GM12878 (cell line): ENCODE results near the gene INSRR. TPM values are rescaled to one million over a fixed set of nuclear protein-coding genes. Genes with fewer than 3 reads are reported as not detected.

Source experiments
- ATAC-seq: fragments of 200-7000 bp; cut with Tn5 transposase; 3 replicates; pipeline ENCODE4 v1.9.1; 2020; ENCODE audit warnings: mild to moderate bottlenecking, moderate library complexity
- BruUV-seq: library from RNA; stranded (reverse); fragments of 400-500 nt; replicated peaks from 2 replicates; lab custom pipeline; 2021; lab: Mats Ljungman, UMichigan
- CTCF ChIA-PET: fragments of 300-600 bp; sonication (Branson Sonifier 250); formaldehyde crosslinking; extraction: SDS; loops from one replicate; lab custom pipeline; 2021; ENCODE audit warnings: inconsistent platforms; lab: Yijun Ruan, JAX
- POLR2A ChIA-PET: fragments of 350-600 bp; formaldehyde crosslinking; extraction: SDS; loops from one replicate; lab custom pipeline; 2021; ENCODE audit warnings: inconsistent platforms; lab: Charles Lee
- RAD21 ChIA-PET: fragments of 300-600 bp; sonication (Branson Sonifier 250); formaldehyde crosslinking; loops from one replicate; lab custom pipeline; 2023; ENCODE audit warnings: antibody characterized with exemption; ENCODE audit not compliant: unreplicated experiment; lab: Charles Lee
- SMC1A ChIA-PET: fragments of 300-600 bp; sonication (Branson Sonifier 250); formaldehyde crosslinking; loops from one replicate; lab custom pipeline; 2023; ENCODE audit not compliant: unreplicated experiment, uncharacterized antibody; lab: Charles Lee
- DNase-seq: peaks from one replicate; pipeline ENCODE4 v3.0.0-alpha.2; 2011; ENCODE audit warnings: low read depth, low spot score
- FAIRE-seq: peaks from 3 replicates; lab custom pipeline; 2011; peaks lifted over from hg19 to GRCh38; lab: Jason Lieb, UNC
- H2AFZ ChIP-seq: 2 replicates; pipeline ENCODE4 v1.6.0; 2011; ENCODE audit warnings: low read depth, low read length, control low read depth; ENCODE audit not compliant: control insufficient read depth
- H3K27ac ChIP-seq: 2 replicates; pipeline ENCODE4 v1.5.1; 2011; ENCODE audit warnings: control low read depth; ENCODE audit not compliant: control insufficient read depth, insufficient read depth
- H3K27me3 ChIP-seq, 2 experiments: replicated peaks in 1 of 2; 2 replicates each; pipeline versions ENCODE4 v1.6.0 to v1.6.1; 2011; ENCODE audit warnings: low read length in 1 of 2; ENCODE audit not compliant: control insufficient read depth in 2 of 2, insufficient read depth in 2 of 2
- H3K36me3 ChIP-seq, 2 experiments: 2 replicates each; pipeline ENCODE4 v1.5.1; 2011; ENCODE audit warnings: low read length in 1 of 2; ENCODE audit not compliant: control insufficient read depth in 2 of 2, insufficient read depth in 2 of 2
- H3K4me1 ChIP-seq: 2 replicates; pipeline ENCODE4 v1.6.1; 2011; ENCODE audit warnings: mild to moderate bottlenecking, low read length, moderate library complexity, mixed read lengths; ENCODE audit not compliant: control insufficient read depth, insufficient read depth
- H3K4me2 ChIP-seq: 2 replicates; pipeline ENCODE4 v1.6.0; 2011; ENCODE audit warnings: control low read depth; ENCODE audit not compliant: control insufficient read depth, insufficient read depth
- H3K4me3 ChIP-seq: fragments of 200-600 bp; sonication (generic); 2 replicates; pipeline ENCODE4 v1.5.1; 2016
- H3K79me2 ChIP-seq: 2 replicates; pipeline ENCODE4 v1.6.0; 2011; ENCODE audit warnings: low read length; ENCODE audit not compliant: control insufficient read depth, insufficient read depth
- H3K9ac ChIP-seq: 2 replicates; pipeline ENCODE4 v1.8.0; 2011; ENCODE audit warnings: low read length, control low read depth, mixed read lengths; ENCODE audit not compliant: control insufficient read depth, insufficient read depth
- H3K9me3 ChIP-seq: replicated peaks from 3 replicates; pipeline ENCODE4 v1.5.1; 2011; ENCODE audit warnings: mild to moderate bottlenecking, low read length; ENCODE audit not compliant: control insufficient read depth, insufficient read depth
- H4K20me1 ChIP-seq: 2 replicates; pipeline ENCODE4 v1.6.0; 2011; ENCODE audit not compliant: control insufficient read depth, insufficient read depth
- ATF7 ChIP-seq: fragments of 450-650 bp; IDR thresholded peaks from 2 replicates; pipeline ENCODE4 v1.6.1; 2016; ENCODE audit warnings: low read depth, mild to moderate bottlenecking
- BHLHE40 ChIP-seq, 2 experiments: fragments of 450-650 bp in 1 of 2; IDR thresholded peaks; 2 replicates each; pipeline ENCODE4 v1.6.1; 2011 to 2017; ENCODE audit warnings: low read depth in 2 of 2, borderline replicate concordance in 1 of 2, improper control_type of control experiment in 1 of 2, low read length in 1 of 2, mild to moderate bottlenecking in 1 of 2
- CTCF ChIP-seq, 3 experiments: IDR thresholded peaks in 2 of 3; conservative IDR thresholded peaks in 1 of 3; 2 replicates each; pipeline ENCODE4 v1.5.1; 2011; ENCODE audit warnings: low read depth in 3 of 3, low read length in 3 of 3, mild to moderate bottlenecking in 3 of 3, control low read depth in 2 of 3, moderate library complexity in 2 of 3, inconsistent platforms in 1 of 3, mixed read lengths in 1 of 3; ENCODE audit not compliant: control insufficient read depth in 2 of 3, insufficient read depth in 1 of 3; ENCODE audit errors: extremely low read depth in 1 of 3
- HCFC1 ChIP-seq: fragments of 150-350 bp; IDR thresholded peaks from 2 replicates; pipeline ENCODE4 v1.6.1; 2014; ENCODE audit warnings: low read length
- IRF4 ChIP-seq: IDR thresholded peaks from 2 replicates; pipeline ENCODE4 v1.6.1; 2011; ENCODE audit warnings: low read depth, low read length
- LARP7 ChIP-seq: fragments of 450-650 bp; IDR thresholded peaks from 2 replicates; pipeline ENCODE4 v1.6.1; 2017; ENCODE audit warnings: mild to moderate bottlenecking
- NBN ChIP-seq: fragments of 450-650 bp; IDR thresholded peaks from 2 replicates; pipeline ENCODE4 v1.6.1; 2016
- NFXL1 ChIP-seq: fragments of 450-650 bp; IDR thresholded peaks from 2 replicates; pipeline ENCODE4 v1.6.1; 2017; ENCODE audit warnings: antibody characterized with exemption, mild to moderate bottlenecking, borderline replicate concordance
- NRF1 ChIP-seq: conservative IDR thresholded peaks from 2 replicates; pipeline ENCODE4 v1.6.1; 2011; ENCODE audit warnings: mild to moderate bottlenecking, low read depth, low read length, improper control_type of control experiment
- PBX3 ChIP-seq: IDR thresholded peaks from 2 replicates; pipeline ENCODE4 v1.6.1; 2011; ENCODE audit warnings: mild to moderate bottlenecking, low read depth, low read length, moderate library complexity; ENCODE audit not compliant: insufficient replicate concordance
- RCOR1 ChIP-seq: conservative IDR thresholded peaks from 2 replicates; pipeline ENCODE4 v1.6.1; 2012; ENCODE audit warnings: low read depth, low read length, improper control_type of control experiment
- RELA ChIP-seq: fragments of 450-650 bp; IDR thresholded peaks from 2 replicates; pipeline ENCODE4 v1.8.0; 2014; ENCODE audit warnings: borderline replicate concordance; ENCODE audit not compliant: partially characterized antibody
- SIN3A ChIP-seq: IDR thresholded peaks from 2 replicates; pipeline ENCODE4 v1.6.1; 2012; ENCODE audit warnings: low read depth, low read length, improper control_type of control experiment
- SMC3 ChIP-seq: IDR thresholded peaks from 2 replicates; pipeline ENCODE4 v1.6.1; 2011; ENCODE audit warnings: low read length, improper control_type of control experiment, borderline replicate concordance
- SPI1 ChIP-seq: IDR thresholded peaks from 2 replicates; pipeline ENCODE4 v1.6.1; 2011; ENCODE audit warnings: low read depth, mild to moderate bottlenecking, low read length, moderate library complexity, borderline replicate concordance; ENCODE audit not compliant: insufficient read depth
- SREBF1 ChIP-seq: IDR thresholded peaks from 2 replicates; pipeline ENCODE4 v1.6.1; 2012; ENCODE audit warnings: mild to moderate bottlenecking, low read length
- TCF7 ChIP-seq: IDR thresholded peaks from 2 replicates; pipeline ENCODE4 v1.6.1; 2014; ENCODE audit warnings: antibody characterized with exemption, borderline replicate concordance
- WRNIP1 ChIP-seq: IDR thresholded peaks from 2 replicates; pipeline ENCODE4 v1.6.1; 2011; ENCODE audit warnings: low read depth, low read length, improper control_type of control experiment, borderline replicate concordance
- YBX1 ChIP-seq: fragments of 450-650 bp; IDR thresholded peaks from 2 replicates; pipeline ENCODE4 v1.6.1; 2016; ENCODE audit warnings: antibody characterized with exemption
- YY1 ChIP-seq: IDR thresholded peaks from 2 replicates; pipeline ENCODE4 v1.6.1; 2011; ENCODE audit warnings: low read depth, mild to moderate bottlenecking, low read length
- ZNF217 ChIP-seq: fragments of 450-650 bp; IDR thresholded peaks from 2 replicates; pipeline ENCODE4 v1.6.1; 2017; ENCODE audit warnings: antibody characterized with exemption, mild to moderate bottlenecking
- WGBS: methylation state at CpG from one replicate; pipeline ENCODE4 v1.1.6; 2016; ENCODE audit warnings: low lambda C conversion rate; ENCODE audit not compliant: insufficient replicate concordance, insufficient coverage; ENCODE audit errors: missing lambda C conversion rate; 5-methylcytosine and 5-hydroxymethylcytosine counted together
- in situ Hi-C: fragments of 300-500 bp; cut with MboI; formaldehyde crosslinking; loops from 9 replicates; pipeline ENCODE4 v1.14.3; 2018; ENCODE audit warnings: mixed read lengths
- intact Hi-C: fragments of 100-400 bp; cut with micrococcal nuclease; formaldehyde crosslinking; loops from one replicate; pipeline ENCODE4 v1.14.2; 2022; ENCODE audit not compliant: unreplicated experiment
- polyA plus RNA-seq, 11 experiments: library from polyadenylated mRNA; depleted of rRNA in 4 of 11; unstranded in 6 of 11; stranded (reverse) in 5 of 11; fragments of >200 nt; fragmentation: Nextera tagmentation in 4 of 11; fragmentation: Illumina TruSeq in 1 of 11; extraction: Ambion mirVana in 4 of 11; extraction: Trizol in 1 of 11; gene quantifications; 1 replicate in 1 of 11; 2 replicates in 10 of 11; pipeline versions ENCODE4 v1.2.1 to v1.2.3, GENCODE V29; 2011 to 2016; ENCODE audit warnings: inconsistent platforms in 2 of 11, missing spikeins in 2 of 11, low read depth in 1 of 11
- total RNA-seq, 4 experiments: library from RNA; depleted of rRNA in 3 of 4; stranded (reverse); fragments of >200 nt in 3 of 4; fragmentation: Illumina TruSeq in 1 of 4; extraction: Trizol in 1 of 4; gene quantifications; 2 replicates each; pipeline versions ENCODE4 v1.2.1 to v1.2.3, GENCODE V29; 2013 to 2021

INSRR gene
- total and polyA plus RNA-seq, 10 of the 15 experiments (the other 5 are each of a cell fraction or from before 2014, with no cell fraction given): 0.01 TPM; not detected in 9

- TF ChIP-seq CTCF (IDR thresholded peaks at IDR 0.05 in 2 of 3, conservative IDR thresholded peaks at IDR 0.05 in 1 of 3; ENCODE audit: control insufficient read depth in 2 of 3, extremely low read depth in 1 of 3, insufficient read depth in 1 of 3, low read depth in 3 of 3, low read length in 3 of 3) (peak; percentile 79 to 92 (median 84)), TCF7 (no peak), BHLHE40 (IDR thresholded peaks at IDR 0.05; ENCODE audit: borderline replicate concordance in 1 of 2, low read depth in 2 of 2, low read length in 1 of 2) (peak in 1 of 2 experiments; percentile 30; a peak in 1 of 4 replicates), SPI1 (no peak), SMC3 (peak; percentile 88), NBN (peak; percentile 23; the same call in 1 of the 2 replicates), HCFC1 (peak; percentile 35; the same call in 1 of the 2 replicates), ATF7 (no peak), SREBF1 (no peak), SIN3A (no peak)
Measured at GRCh38 chr1:156889802-156890580, 31.1 kb upstream of the INSRR start (continued).

GRCh38 chr1:156887734-156888133 lies 28.8 kb upstream of the INSRR start:
- no peak for DNase-seq
- H3K4me2 ChIP-seq: no peak overlapping the region
- H3K79me2 ChIP-seq: no peaks in the 10 kb centered on the region
- no peaks in the 10 kb centered on the region for H4K20me1 ChIP-seq
- H3K4me3 ChIP-seq: no peak overlapping the region
- no peak for ATAC-seq
- no peak for FAIRE-seq
- ChIA-PET POLR2A (interaction anchor here (0.5 kb wide), 1 partner anchor 261 kb away, joined by 4 read pairs; no protein-coding TSS in a partner anchor), SMC1A (interaction anchor here (0.7 to 5.2 kb wide), 2 partner anchors 75 to 161 kb away, joined by 4 to 50 read pairs; partner anchors contain the start of genes ISG20L2 and METTL25B), RAD21 (interaction anchor here (0.6 to 7.1 kb wide), 4 partner anchors 49 to 198 kb away, joined by 3 to 42 read pairs (median 18); no protein-coding TSS in a partner anchor), CTCF (interaction anchor here (0.6 to 5.7 kb wide), 8 partner anchors 28 to 598 kb away, joined by 3 to 90 read pairs (median 4); partner anchors contain the start of gene NTRK1)
- intact Hi-C loops: no loop called here
- in situ Hi-C loops: no loop called here
- H3K9ac ChIP-seq: no peak overlapping the region
- H3K36me3 ChIP-seq: no peaks in the 10 kb centered on the region
- no TSS peak for BruUV-seq
- WGBS: 14% methylated on average over 6 of the region's 6 CpGs
- no peak overlapping the region for H2AFZ ChIP-seq
- H3K27ac ChIP-seq: no peak overlapping the region
- no peaks in the 10 kb centered on the region for H3K9me3 ChIP-seq
- peaks cover 2 to 4% of the 10 kb centered on the region in 2 experiments; a peak in 3 of 4 replicates for H3K27me3 ChIP-seq
- no peaks in the 10 kb centered on the region for H3K4me1 ChIP-seq
- TF ChIP-seq NFXL1 (no peak), RCOR1 (no peak), NRF1 (no peak), NBN (no peak), PBX3 (no peak), IRF4 (no peak), BHLHE40 (IDR thresholded peaks at IDR 0.05; ENCODE audit: borderline replicate concordance in 1 of 2, low read depth in 2 of 2, low read length in 1 of 2) (no peak), YY1 (no peak), LARP7 (no peak), RELA (no peak), ZNF217 (no peak), WRNIP1 (no peak), YBX1 (no peak)
